NOMO-1 treated with dmso at 0.1 percent for 144 hours (cell line): ENCODE results near the gene TBL3.

Experiments used
- DNase-seq: peaks from one replicate; lab custom pipeline; 2025; ENCODE audit not compliant: unreplicated experiment; lab: John Stamatoyannopoulos, UW

The TBL3 gene

DNA sequence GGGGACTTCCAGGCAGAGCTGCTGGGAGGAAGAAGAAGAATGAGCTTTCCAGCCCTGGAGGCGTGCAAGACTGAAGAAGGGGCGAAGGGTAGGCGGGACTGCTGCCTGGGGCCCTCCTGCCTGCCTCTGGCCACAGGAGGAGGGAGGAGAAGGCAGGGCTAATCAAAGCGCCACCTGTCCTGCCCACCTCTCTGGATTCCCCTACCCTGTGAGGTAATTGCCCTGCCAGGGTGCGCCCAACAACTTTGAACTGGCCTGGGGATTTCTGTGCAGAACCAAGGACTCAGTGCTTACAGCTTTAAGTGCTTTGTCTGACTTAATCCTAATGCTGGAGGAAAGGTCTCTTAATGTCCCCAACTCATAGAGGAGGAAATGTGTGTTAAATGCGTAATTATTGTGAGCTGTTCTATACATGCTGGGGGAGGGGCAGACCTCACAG lies 9.6 kb downstream of the TBL3 start, which contains the start of gene NOXO1:
Gene NOXO1, minus strand, starts transcription at position 72 of the 439 bp plus-strand sequence. CDS start 290 bp downstream, outside the sequence.
- DNase-seq, result no peak

DNA sequence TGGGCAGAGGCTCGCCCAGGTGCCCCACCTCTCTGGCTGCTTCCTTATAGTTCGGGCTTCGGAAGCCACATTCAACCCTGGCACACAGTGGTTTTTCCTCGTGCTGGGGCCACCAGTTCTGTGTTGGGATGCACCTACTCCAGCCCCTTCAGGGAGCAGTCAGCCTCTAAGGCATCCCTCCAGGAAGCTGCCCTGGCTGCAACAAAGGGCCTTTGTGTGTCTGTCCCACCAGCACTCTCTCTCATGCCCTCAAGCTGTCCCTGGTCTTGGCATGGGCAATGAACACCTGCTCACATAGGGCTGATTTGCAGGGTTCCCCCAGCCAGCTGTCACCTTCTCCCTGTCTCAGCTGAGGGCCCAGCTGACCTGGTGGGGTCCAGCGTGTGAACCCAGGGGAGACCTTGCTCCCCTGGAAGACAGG lies 10.2 kb downstream of the TBL3 start:
- no peak for DNase-seq

DNA sequence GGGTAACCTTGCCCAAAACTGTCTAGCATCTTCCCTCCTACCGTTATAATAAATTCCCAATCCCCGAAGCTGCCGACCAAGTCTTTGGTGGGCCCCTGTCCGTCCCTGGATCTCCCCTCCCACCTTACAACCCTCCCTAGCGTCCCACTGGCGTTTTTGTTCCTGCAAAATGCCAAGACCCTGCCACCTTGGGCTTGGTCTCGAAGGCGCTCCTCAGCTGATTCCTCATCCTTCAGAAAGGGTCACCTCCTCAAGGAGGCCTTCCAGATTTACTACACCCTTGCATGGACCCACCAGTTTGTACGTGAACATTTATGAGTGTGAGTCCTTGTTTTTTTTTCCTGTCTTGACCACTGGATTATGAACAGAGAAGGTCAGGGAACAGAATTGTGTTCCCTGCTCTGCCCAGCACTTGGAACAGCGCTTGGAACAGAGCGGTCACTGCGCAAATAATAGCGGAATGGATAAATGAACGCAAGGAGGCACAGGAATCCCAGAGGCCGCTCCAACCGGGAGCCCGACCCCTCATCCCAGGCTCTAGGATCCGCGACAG lies 11.2 kb downstream of the TBL3 start:
- DNase-seq, result no peak

DNA sequence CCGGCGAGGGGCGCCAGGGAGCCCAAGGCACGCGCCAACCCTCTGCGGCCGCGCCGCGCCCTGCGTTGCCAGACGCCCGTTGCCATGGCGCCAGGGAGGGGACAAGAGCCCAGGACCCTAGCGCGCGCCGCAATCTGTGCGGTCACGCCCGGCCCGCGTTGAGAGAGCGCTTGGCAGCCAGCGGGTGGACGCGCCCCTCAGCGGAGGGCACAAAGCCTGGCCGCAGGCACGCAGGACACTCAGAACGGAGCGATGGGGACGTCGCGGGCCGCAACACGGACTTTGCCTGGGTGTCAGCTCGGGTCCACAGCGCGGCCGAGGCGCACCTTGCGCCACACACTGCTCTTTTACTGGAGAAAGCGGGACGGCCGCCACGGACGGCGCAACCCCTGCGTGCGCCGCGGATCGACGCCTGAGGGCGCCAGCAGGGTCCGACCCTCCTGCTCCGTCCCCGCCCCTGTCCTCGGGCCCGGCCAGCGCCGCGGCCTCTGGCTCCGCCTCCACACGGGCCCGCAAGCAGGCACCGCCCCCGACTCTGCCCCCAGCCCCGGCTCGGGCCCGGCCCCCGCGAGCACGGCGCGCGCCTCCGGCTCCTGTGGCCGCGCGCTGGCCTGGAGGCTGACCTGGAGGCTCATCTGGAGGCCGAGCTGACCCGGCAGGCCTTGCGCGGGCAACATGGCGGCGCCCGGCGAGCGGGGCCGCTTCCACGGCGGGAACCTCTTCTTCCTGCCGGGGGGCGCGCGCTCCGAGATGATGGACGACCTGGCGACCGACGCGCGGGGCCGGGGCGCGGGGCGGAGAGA lies 11.9 kb downstream of the TBL3 start, which contains the start of gene GFER:
Gene GFER, plus strand, starts transcription at position 650 of the 803 bp plus-strand sequence. Its CDS starts 26 bp downstream, at position 676.
- DNase-seq, result peak; percentile 87

DNA sequence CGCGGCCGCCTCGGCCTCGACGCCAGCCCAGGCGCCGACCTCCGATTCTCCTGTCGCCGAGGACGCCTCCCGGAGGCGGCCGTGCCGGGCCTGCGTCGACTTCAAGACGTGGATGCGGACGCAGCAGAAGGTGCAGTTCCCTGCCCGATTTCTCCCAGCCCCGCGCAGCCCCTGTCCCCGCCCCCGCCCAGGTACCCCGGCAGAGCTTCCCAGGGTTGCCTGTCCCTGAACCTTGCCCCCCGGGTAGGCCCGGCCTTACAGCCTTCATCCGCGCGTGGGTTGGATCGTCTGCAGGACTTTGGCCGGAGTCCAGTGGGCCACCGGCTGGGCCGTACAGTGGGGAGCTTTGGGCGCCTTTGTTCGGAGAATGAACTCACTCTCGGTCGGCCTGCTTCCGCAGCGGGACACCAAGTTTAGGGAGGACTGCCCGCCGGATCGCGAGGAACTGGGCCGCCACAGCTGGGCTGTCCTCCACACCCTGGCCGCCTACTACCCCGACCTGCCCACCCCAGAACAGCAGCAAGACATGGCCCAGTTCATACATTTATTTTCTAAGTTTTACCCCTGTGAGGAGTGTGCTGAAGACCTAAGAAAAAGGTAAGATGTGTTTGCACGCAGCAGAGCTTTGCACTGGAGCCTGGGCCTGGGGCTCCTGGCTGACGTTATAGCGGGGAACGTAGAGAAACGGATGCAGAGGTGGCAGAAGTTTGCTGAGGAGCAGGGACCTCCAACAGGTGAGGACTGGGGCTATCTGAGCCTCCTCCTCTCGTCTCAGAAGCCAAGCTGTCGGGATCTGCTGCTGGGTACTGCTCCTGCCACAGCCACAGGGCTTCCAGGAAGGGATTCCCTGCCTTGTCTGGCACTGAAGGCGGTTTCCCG lies 12.7 kb downstream of the TBL3 start:
- DNase-seq, result no peak

DNA sequence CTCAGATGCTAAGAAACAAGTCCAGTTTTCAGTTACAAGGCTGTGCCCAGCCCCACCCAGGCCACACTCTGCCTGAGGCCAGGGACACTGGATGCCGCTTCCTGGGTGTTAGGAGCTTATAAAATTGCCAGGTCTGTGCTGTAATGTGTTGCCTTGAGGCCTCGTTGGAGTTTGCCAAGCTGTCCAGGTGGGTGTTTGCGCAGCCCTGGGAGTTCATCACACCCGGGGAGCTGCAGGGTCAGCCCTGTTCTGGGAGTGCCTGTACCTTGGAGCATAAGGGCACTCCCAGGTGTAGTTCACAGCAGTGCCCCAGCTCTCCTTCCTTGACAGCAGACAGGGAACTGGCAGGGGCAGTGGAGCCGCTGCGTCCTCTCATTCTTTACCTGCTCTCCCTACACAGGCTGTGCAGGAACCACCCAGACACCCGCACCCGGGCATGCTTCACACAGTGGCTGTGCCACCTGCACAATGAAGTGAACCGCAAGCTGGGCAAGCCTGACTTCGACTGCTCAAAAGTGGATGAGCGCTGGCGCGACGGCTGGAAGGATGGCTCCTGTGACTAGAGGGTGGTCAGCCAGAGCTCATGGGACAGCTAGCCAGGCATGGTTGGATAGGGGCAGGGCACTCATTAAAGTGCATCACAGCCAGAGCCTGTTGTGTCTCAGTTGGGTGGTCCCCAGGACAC lies 13.8 kb downstream of the TBL3 start:
- no peak for DNase-seq

DNA sequence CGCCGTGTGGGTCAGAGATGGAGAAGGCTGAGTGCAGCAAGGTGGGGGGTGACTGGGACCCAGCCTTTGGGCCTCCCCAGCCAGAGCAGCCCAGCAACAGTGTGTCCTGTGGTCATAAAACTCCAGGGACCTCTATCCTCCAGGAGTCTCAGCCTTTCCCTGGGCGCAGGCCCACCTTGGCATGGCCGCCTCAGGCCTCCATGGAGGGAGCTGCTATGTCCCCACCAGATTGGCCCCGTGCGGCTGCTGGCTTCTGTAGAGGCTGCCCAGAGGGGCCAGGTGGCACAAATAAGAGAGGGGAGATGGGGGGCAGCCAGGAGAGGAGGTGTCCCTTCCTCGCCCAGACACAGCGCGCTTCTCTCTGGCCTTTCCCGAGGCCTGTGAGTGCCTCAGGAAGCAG lies 15.3 kb downstream of the TBL3 start:
- DNase-seq, result no peak

DNA sequence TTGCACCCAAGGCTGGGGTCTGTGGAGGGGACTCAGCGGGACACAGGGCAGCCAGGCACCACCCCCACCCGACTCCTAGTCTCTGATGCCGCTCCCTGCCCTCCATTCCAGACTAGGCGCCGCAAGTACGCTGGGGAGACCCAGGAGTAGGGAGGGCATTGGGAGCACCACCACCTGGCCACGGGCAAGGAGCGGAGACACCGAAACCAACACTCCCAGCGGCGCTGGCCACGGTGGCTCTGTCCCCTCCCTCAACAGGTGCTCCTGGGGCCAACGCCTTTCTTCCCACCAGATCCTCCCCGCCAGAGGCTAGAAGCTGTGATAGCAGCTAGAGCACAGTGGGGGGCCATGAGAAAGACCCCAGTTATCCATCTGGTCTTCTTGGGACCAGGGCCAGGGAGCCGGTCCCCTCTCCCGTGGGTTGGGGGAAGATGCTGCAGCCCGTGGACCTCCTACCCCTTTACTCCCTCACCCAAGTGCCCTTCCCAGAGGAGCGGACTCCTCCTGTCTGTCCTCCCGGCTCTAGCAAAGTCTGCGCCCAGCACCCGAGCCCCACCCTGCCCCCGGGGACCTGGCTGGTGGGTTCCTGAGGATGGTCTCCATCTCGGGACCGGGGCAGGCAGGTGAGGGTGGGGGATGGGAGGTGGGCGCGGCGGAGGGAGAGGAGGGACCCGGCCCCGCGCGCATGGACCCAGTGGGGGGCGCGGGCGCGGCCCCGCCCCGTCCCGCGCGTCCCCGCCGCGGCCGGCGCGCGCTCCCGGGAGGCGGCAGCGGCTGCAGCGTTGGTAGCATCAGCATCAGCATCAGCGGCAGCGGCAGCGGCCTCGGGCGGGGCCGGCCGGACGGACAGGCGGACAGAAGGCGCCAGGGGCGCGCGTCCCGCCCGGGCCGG lies 17.6 kb downstream of the TBL3 start, which contains the start of gene SYNGR3:
Gene SYNGR3, plus strand, starts transcription at position 762 of the 892 bp plus-strand sequence. CDS start 133 bp downstream, outside the sequence.
- DNase-seq, result no peak

DNA sequence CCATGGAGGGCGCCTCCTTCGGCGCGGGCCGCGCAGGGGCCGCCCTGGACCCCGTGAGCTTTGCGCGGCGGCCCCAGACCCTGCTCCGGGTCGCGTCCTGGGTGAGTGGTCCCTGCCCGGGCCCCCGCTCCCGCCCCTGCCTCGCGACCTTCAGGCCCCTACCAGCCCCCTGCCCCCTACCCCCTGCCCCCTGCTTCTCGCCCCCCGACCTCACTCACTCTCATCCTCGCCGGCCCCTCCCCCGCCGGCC lies 18.2 kb downstream of the TBL3 start:
- no peak for DNase-seq

DNA sequence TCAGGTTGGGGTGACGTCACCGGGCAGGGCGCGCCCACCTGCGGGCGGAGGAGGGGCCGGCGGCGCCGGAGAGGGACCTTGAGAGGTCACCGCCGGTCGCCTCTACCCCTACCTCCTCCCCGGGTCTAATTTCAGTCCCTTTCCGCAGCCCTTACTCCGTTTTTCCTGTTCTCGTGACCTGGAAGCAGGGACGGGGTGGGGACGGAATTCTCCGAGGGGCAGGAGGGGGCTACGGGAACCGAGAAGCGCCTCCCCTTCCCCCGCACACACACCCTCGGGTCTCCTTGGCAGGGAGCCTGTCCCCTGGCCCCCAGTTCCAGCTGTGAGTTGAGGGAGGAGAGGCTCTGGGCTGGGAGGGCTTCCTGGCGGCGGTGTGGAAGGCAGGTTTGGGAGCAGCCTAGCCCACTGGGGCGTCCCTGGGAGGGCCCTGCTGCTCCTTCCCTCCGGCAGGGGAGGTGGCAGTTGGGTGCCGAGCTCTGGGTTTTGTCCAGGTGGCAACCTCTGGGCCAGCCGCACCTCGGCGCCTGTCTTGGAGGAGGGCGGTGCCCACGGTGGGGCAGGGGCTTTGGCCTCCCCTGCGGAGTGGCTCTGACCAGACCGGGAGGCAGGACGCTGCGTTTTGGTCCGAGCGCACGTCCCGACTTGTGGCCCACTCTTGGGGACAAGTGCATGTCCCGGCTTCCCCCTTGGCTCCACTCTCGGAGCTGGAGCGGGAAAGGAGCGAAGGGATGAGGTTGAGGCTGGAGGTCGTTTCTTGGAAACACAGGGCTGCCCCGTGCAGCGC lies 18.7 kb downstream of the TBL3 start:
- no peak for DNase-seq

DNA sequence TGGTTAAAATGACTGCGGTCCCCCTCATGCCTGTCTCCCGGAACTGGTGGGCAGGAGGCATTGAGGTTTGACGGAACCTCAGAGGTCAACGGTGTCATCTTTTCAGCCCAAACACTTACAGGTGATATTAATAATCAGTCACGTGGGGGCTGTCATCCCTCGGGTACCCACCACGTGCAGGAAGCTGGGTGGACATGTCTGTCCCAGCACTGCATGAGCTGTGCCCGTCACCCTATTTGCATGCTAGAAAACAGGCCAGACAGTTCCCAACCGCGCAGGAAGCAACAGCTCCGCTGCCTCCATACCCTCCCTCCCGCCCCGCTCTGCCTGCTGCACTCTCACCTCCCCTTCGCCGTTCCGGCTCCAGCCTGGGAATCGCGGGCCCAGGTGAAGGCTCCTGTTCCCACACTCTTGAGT lies 19.3 kb downstream of the TBL3 start:
- DNase-seq, result no peak

DNA sequence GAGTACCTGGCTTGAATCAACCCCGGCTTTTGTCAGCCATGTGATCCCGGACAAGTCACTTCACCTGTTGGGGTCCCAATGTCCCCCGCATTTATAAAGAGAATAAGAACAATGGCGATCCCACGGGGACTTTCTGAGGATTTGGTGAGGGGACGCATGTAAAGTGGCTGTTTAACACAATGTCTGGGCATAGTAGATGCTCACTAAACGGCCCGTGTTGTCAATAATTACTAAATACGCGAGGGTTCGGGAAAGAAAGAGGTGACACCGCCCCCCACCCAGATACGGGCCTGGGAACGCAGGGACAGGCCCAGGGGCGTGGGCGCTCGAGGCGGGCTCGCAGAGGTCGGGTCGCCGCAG lies 19.7 kb downstream of the TBL3 start:
- no peak for DNase-seq

DNA sequence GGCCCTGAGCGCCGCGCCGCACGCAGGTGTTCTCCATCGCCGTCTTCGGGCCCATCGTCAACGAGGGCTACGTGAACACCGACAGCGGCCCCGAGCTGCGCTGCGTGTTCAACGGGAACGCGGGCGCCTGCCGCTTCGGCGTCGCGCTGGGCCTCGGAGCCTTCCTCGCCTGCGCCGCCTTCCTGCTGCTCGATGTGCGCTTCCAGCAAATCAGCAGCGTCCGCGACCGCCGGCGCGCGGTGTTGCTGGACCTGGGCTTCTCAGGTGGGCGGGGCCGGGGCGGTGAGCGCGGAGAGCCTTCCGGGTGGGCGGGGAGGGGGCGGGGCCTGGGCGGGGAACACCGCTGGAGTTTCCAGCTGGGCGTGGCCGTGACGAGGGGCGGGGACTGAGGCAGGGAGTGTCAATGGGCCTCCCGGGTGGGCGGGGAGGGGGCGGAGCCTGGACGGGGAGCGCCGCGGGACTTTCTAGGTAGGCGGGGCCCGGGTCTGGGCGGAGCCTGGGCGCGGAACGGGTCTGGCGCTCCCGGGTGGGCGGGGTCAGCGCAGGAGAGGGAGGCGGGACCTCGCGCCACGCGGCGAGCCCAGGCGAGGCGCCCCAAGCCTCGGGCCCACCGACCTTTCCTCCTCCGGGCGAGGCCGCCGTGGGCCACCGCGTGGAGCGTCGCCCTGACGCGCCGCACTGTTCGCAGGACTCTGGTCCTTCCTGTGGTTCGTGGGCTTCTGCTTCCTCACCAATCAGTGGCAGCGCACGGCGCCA lies 20.3 kb downstream of the TBL3 start:
- DNase-seq, result peak; percentile 79

DNA sequence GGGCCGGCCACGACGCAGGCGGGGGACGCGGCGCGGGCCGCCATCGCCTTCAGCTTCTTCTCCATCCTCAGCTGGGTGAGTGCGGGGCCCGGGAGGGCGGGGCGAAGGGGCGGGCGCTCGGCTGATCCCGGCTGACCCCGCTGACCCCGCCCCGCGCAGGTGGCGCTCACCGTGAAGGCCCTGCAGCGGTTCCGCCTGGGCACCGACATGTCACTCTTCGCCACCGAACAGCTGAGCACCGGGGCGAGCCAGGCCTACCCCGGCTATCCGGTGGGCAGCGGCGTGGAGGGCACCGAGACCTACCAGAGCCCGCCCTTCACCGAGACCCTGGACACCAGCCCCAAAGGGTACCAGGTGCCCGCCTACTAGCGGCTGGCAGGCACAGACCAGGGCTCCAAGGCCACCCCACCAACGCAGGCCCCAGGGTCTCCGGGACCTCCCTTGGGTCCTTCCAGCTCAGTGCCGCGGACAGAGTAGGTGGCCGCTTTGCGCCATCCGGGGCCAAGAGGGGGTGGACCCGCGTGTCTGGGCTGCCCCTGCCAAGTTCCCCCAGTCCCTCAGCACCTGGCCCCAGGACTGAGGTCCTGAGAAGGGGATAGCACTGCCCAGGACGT lies 21.0 kb downstream of the TBL3 start:
- DNase-seq, result no peak

DNA sequence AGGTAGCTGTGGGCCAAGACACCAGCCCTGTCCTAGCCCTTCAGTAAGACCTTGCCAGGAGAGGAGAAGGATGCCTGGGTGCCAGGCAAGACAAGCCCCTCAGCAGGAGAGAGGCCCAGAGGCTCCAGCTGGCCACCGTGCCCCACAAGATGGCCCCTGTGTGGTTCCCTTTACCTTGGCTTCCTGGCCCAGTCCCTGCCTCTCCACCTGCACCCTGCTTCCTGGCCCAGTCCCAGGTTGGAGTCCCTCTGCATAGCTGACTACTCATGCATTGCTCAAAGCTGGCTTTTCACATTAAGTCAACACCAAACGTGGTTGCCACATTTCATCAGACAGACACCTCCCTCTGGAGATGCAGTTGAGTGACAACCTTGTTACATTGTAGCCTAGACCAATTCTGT lies 21.9 kb downstream of the TBL3 start:
- DNase-seq, result no peak

DNA sequence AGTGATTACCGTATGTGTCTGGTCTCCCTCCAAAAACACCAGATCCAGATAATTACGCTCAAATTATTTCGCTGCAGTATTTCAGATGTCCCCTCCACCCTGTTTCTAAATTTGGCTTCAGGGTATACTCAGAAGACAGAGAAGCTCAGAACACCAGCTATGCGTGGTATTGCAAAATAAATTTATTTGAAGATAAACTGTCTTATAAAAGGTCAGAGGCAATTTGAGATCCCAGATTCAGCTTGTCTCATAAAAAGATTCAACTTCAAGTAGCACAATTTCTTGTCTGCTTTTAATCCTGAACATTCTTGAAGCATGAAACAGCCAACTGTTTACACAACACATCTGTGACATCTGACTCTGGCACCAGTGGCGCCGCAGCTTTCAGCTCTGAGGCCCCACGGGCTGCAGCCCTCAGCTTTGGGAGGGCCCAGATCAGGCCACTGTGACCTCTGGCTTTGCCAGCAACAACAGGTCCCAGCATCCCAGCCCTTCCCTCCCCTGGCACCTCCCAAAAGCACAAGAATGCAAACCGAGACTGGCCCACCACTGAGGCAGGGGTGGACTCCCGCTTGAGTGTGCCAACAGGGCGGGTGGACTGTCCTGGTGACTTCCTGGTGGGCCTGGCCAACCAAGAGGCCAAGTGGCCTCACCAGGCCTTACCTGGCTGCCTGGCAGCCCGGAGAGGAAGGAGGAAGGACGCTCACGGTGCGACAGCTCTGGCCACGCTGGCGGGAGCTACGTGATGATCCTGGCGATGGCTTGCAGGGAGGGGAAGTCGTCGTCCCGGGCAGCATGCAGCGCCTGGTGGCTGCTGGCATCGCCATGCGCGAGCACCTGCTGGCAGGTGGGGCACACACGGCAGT lies 25.9 kb downstream of the TBL3 start:
- DNase-seq, result no peak

DNA sequence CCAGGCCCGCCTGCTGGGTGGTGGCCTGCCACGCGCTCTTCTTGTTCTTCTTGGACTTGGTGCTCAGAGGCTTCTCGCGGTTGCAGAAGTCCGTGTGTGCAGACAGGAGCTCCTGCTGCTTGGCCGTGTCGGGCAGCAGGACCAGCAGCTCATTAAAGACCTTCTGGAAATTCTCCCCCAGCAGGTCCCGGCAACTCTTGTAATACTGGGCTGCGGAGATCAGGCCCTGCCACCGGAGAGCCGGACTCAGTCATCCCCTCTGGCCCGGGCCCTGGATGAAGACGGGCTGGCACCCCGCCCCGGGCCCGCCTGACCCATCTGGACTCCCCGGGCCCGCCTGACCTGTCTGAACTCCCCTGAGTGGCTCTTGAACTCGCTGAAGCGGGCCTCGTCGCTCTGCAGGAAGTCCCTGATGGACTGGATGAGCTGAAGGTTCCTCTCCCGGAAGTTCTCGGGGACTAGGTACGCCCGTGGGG lies 26.5 kb downstream of the TBL3 start:
- DNase-seq, result no peak
